ENCODE results near the gene DENND5A. TPM values are rescaled to one million over a fixed set of nuclear protein-coding genes. Genes with fewer than 3 reads are reported as not detected.
"Not testable (repeated sequence)": the region's sequence is repeated elsewhere in the genome, so short reads cannot be mapped to it uniquely, and the experiment has no call there.

The DENND5A gene
- total and polyA plus RNA-seq, 8 donors, result 65.7 to 106 (median 96.7) TPM

DNA sequence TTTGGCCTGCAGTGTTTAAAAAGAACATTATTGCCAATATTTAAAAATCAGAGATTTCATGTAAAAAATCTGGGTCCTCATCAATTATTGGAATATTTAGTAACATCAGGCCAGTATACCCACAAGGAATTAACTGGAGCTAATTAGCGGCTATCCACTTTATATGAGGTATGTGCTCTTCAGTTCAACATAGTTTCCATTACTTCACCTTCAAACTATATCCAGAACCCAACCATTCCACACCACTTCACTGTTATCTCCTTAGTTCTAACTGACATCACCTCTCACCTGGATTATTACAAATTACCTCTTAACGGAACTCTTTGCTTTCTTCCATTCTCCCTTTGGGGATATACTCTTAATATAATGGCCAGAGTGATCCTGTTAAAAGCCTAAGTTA is 64.7 kb downstream of the DENND5A start:
- no peaks in the 10 kb centered on the region for H3K4me1 ChIP-seq
- H3K4me3 ChIP-seq, result no peak overlapping the region
- H3K9me3 ChIP-seq, result no peaks in the 10 kb centered on the region
- intact Hi-C loops (cut with DNase I), result no loop called here
- TF ChIP-seq, protein P1, sequence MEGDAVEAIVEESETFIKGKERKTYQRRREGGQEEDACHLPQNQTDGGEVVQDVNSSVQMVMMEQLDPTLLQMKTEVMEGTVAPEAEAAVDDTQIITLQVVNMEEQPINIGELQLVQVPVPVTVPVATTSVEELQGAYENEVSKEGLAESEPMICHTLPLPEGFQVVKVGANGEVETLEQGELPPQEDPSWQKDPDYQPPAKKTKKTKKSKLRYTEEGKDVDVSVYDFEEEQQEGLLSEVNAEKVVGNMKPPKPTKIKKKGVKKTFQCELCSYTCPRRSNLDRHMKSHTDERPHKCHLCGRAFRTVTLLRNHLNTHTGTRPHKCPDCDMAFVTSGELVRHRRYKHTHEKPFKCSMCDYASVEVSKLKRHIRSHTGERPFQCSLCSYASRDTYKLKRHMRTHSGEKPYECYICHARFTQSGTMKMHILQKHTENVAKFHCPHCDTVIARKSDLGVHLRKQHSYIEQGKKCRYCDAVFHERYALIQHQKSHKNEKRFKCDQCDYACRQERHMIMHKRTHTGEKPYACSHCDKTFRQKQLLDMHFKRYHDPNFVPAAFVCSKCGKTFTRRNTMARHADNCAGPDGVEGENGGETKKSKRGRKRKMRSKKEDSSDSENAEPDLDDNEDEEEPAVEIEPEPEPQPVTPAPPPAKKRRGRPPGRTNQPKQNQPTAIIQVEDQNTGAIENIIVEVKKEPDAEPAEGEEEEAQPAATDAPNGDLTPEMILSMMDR (IDR thresholded peaks at IDR 0.05), result no peak
- peaks cover 0 to 55% of the 10 kb centered on the region in 2 donors for H3K36me3 ChIP-seq
- no peak overlapping the region for H3K27ac ChIP-seq
- no peak for ATAC-seq
- no peak for DNase-seq
- H3K27me3 ChIP-seq, result no peaks in the 10 kb centered on the region

DNA sequence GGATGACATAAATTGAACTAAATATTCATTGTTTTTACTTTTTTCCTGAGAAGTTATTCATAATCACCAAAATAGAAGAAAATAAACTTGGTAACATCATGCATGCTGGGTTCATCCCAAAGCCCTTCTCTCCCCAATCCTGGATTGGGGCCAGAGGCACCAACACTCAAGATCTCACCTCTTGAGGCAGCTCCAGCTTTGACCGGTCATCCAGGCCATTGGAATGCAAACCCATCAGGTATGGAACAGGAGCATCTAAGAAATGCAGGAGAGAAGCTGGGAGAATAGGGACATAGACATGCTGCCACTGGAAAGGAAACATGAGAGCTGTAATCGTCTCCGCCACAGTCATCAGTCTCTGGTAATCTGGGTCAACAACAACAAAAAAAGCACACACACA is 71.8 kb downstream of the DENND5A start:
- no peak overlapping the region for H3K27ac ChIP-seq
- intact Hi-C loops (cut with DNase I), result no loop called here
- no peak for ATAC-seq
- H3K4me3 ChIP-seq, result no peak overlapping the region
- no peaks in the 10 kb centered on the region for H3K4me1 ChIP-seq
- DNase-seq, result no peak
- no peaks in the 10 kb centered on the region for H3K27me3 ChIP-seq
- H3K9me3 ChIP-seq, result no peaks in the 10 kb centered on the region
- H3K36me3 ChIP-seq, result peaks cover 0 to 73% of the 10 kb centered on the region in 2 donors
- TF ChIP-seq, protein P1 (IDR thresholded peaks at IDR 0.05), result no peak

DNA sequence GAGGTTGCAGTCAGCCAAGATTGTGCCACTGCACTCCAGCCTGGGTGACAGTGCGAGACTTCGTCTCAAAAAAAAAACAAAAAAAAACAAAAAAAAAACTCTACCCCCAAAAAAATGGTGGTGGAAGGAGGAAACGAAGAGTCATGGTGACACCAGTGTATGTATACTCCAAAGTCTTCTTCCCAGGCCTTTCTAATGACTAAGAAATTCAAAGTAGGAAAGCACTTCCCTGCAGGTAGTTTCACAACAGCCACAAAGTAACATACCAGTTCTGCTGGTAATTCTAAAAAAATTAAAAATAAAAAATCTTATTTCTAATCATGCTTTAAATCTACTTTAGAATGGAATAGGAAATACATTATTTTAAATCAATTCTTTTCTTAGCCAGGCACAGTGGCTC is 72.6 kb downstream of the DENND5A start:
- Histone ChIP-seq H3K27ac (no peak overlapping the region), H3K36me3 (peaks cover 0 to 72% of the 10 kb centered on the region in 2 donors), H3K4me3 (no peak overlapping the region), H3K27me3 (no peaks in the 10 kb centered on the region), H3K9me3 (no peaks in the 10 kb centered on the region), H3K4me1 (no peaks in the 10 kb centered on the region)
- intact Hi-C loops (cut with DNase I), result no loop called here
- TF ChIP-seq, protein P1 (IDR thresholded peaks at IDR 0.05), result no peak
- DNase-seq, result no peak
- no peak for ATAC-seq

DNA sequence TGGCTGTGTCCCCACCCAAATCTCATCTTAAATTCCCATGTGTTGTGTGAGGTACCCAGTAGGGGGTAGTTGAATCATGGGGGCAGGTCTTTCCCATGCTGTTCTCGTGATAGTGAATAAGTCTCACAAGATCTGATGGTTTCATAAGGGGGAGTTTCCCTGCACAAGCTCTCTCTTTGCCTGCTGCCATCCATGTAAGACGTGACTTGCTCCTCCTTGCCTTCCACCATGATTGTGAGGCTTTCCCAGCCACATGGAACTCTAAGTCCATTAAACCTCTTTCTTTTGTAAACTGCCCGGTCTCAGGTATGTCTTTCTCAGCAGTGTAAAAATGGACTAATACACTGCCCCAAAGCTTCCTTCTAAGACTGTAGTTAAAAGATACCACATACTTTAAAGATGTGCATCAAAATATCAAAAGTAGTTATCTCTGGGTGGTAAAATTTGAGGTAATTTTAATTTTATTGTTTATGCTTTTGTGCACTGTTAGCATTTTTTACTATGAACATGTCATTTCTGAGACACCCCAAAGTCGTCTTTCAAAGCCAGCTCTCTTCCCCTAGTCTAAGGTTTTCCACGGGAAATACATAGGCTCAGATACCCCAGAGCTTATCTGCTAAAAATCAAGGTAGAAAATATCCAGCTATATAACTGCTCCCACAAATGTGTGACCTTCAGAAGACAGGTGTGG is 74.7 kb downstream of the DENND5A start:
- peaks cover 0 to 73% of the 10 kb centered on the region in 2 donors for H3K36me3 ChIP-seq
- H3K27me3 ChIP-seq; H3K9me3 ChIP-seq; ATAC-seq; intact Hi-C loops (cut with DNase I); H3K27ac ChIP-seq; DNase-seq; H3K4me1 ChIP-seq; H3K4me3 ChIP-seq: not testable (repeated sequence)

DNA sequence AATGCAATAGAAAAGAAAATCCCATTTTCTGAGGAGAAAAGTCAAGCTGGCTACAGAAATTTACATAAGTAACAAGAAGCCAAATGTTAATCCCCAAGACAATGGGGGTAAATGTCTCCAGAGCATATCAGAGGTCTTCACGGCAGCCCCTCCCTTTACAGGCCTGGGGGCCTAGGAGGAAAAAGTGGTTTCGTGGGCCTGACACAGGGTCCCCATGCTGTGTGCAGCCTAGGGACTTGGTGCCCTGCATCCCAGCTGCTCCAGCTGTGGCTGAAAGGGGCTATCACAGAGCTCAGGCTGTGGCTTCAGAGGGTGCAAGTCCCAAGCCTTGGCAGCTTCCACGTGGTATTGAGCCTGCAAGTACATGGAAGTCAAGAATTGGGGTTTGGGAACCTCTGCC is 76.3 kb downstream of the DENND5A start:
- DNase-seq; H3K4me3 ChIP-seq; ATAC-seq; H3K9me3 ChIP-seq; H3K27ac ChIP-seq; H3K27me3 ChIP-seq; H3K4me1 ChIP-seq; intact Hi-C loops (cut with DNase I): not testable (repeated sequence)
- H3K36me3 ChIP-seq, result peaks cover 0 to 73% of the 10 kb centered on the region in 2 donors

DNA sequence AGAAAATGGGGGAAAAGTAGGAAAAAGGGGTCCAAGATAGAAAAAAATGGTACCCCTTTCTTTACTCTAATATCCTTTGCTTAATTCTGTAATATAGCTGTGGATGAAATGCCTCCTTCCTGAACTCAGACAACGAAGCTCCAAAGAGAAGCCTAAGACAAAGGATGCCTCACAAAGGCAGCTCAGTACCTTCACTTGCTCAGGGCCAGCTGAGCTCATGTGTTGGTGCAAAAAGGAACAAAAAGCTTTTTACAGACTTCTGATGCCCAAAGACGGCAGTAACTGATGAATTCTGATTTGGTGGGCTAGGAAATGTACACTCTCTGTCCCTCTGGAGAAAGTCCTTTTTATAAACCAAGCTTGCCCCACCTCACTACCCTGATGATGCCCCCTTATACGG is 77.5 kb downstream of the DENND5A start:
- H3K27me3 ChIP-seq, result no peaks in the 10 kb centered on the region
- no peaks in the 10 kb centered on the region for H3K4me1 ChIP-seq
- ATAC-seq, result no peak
- TF ChIP-seq, protein P1 (IDR thresholded peaks at IDR 0.05), result no peak
- no peak for DNase-seq
- no peaks in the 10 kb centered on the region for H3K9me3 ChIP-seq
- intact Hi-C loops (cut with DNase I), result no loop called here
- no peak overlapping the region for H3K27ac ChIP-seq
- H3K36me3 ChIP-seq, result peaks cover 0 to 64% of the 10 kb centered on the region in 2 donors
- no peak overlapping the region for H3K4me3 ChIP-seq
